ENCODE results near the gene ZNF208.

Gene ZNF208

GRCh38 chr19:21883516-21883915 is 127.2 kb downstream of the ZNF208 start:
- TF ChIP-seq SPI1 (IDR thresholded peaks at IDR 0.05; ENCODE audit: borderline replicate concordance, low read depth): no peak
- TF ChIP-seq POLR2AphosphoS5 (IDR thresholded peaks at IDR 0.05; ENCODE audit: low read depth): no peak
- TF ChIP-seq CTCF (IDR thresholded peaks at IDR 0.05; ENCODE audit: insufficient read depth, low read length): no peak
- no peak for TF ChIP-seq GABPA (IDR thresholded peaks at IDR 0.05; ENCODE audit: low read depth)
- TF ChIP-seq REST (IDR thresholded peaks at IDR 0.05; ENCODE audit: insufficient replicate concordance, low read depth): no peak
- Histone ChIP-seq H3K27ac (replicated peaks) (no peak overlapping the region), H3K27me3 (ENCODE audit: insufficient read depth, poor library complexity, severe bottlenecking) (no peaks in the 10 kb centered on the region), H3K4me3 (replicated peaks; ENCODE audit: insufficient read depth, low read length) (no peak overlapping the region)
- no peak for DNase-seq (ENCODE audit: low read depth in 1 of 2, low spot score in 1 of 2)
